HepG2 (cell line): ENCODE data around the gene MEG3. TPM values are rescaled to one million over a fixed set of nuclear protein-coding genes. Genes with fewer than 3 reads are reported as not detected.

Source experiments
- CBFB ChIP-seq: sonication (generic); formaldehyde crosslinking; IDR thresholded peaks from 2 replicates; pipeline ENCODE4 v1.4.0; 2020; ENCODE audit warnings: missing genetic modification reagents
- DNMT3B ChIP-seq: conservative IDR thresholded peaks from 2 replicates; pipeline ENCODE4 v1.6.1; 2016; ENCODE audit warnings: missing biosample characterization, control low read depth
- KMT2A ChIP-seq: sonication (generic); formaldehyde crosslinking; IDR thresholded peaks from 2 replicates; pipeline ENCODE4 v1.4.0; 2020; ENCODE audit warnings: missing genetic modification reagents
- MYC ChIP-seq: sonication (generic); formaldehyde crosslinking; IDR thresholded peaks from 2 replicates; pipeline ENCODE4 v1.9.0; 2021; ENCODE audit warnings: missing genetic modification reagents, borderline replicate concordance
- NR2F1 ChIP-seq, 2 experiments: fragments of 450-650 bp in 1 of 2; formaldehyde crosslinking in 1 of 2; IDR thresholded peaks; 2 replicates each; pipeline versions ENCODE4 v1.5.0 to v1.6.1; 2016 to 2020; ENCODE audit warnings: mild to moderate bottlenecking in 1 of 2, missing compliant biosample characterization in 1 of 2, missing genetic modification reagents in 1 of 2, moderate library complexity in 1 of 2
- NR2F6 ChIP-seq, 2 experiments: IDR thresholded peaks; 2 replicates each; pipeline ENCODE4 v1.6.1; 2016; ENCODE audit warnings: antibody characterized with exemption in 1 of 2, mild to moderate bottlenecking in 1 of 2
- SKI ChIP-seq: fragments of 450-650 bp; IDR thresholded peaks from one replicate; pipeline ENCODE4 v1.6.1; 2018; ENCODE audit warnings: mild to moderate bottlenecking; ENCODE audit not compliant: partially characterized antibody
- SP1 ChIP-seq, 2 experiments: fragments of 450-650 bp in 1 of 2; sonication (generic) in 1 of 2; formaldehyde crosslinking in 1 of 2; IDR thresholded peaks; 2 replicates each; pipeline versions ENCODE4 v1.4.0 to v1.6.1; 2016 to 2020; ENCODE audit warnings: missing genetic modification reagents in 1 of 2
- TARDBP ChIP-seq: sonication (generic); formaldehyde crosslinking; IDR thresholded peaks from 2 replicates; pipeline ENCODE4 v1.8.0; 2022; ENCODE audit warnings: mild to moderate bottlenecking, missing genetic modification reagents
- ZBTB3 ChIP-seq: sonication (generic); formaldehyde crosslinking; IDR thresholded peaks from 2 replicates; pipeline ENCODE4 v1.4.0; 2020; ENCODE audit warnings: low read depth, mild to moderate bottlenecking, moderate library complexity, missing genetic modification reagents, borderline replicate concordance
- ZNF383 ChIP-seq: sonication (generic); formaldehyde crosslinking; IDR thresholded peaks from 2 replicates; pipeline ENCODE4 v1.4.0; 2020; ENCODE audit warnings: missing genetic modification reagents, mild to moderate bottlenecking, borderline replicate concordance
- ZNF567 ChIP-seq: sonication (generic); formaldehyde crosslinking; IDR thresholded peaks from 2 replicates; pipeline ENCODE4 v1.8.1; 2023; ENCODE audit warnings: mild to moderate bottlenecking, missing genetic modification reagents, borderline replicate concordance
- ZNF609 ChIP-seq: sonication (generic); formaldehyde crosslinking; IDR thresholded peaks from 2 replicates; pipeline ENCODE4 v1.4.0; 2020; ENCODE audit warnings: mild to moderate bottlenecking, missing genetic modification reagents, borderline replicate concordance
- ZNF850 ChIP-seq: sonication (generic); formaldehyde crosslinking; conservative IDR thresholded peaks from 2 replicates; pipeline ENCODE4 v1.9.0; 2021; ENCODE audit warnings: mild to moderate bottlenecking, missing genetic modification reagents
- polyA plus RNA-seq, 8 experiments: library from polyadenylated mRNA; depleted of rRNA in 3 of 8; stranded (reverse) in 7 of 8; unstranded in 1 of 8; fragments of >200 nt; fragmentation: Illumina TruSeq in 4 of 8; extraction: Trizol in 4 of 8; gene quantifications; 2 replicates each; pipeline versions ENCODE4 v1.2.1 to v1.2.3, GENCODE V29; 2011 to 2016; ENCODE audit warnings: low read depth in 4 of 8, missing spikeins in 1 of 8, mixed read lengths in 1 of 8; ENCODE audit not compliant: insufficient read depth in 1 of 8
- total RNA-seq, 5 experiments: library from RNA; depleted of rRNA; stranded (reverse); fragments of >200 nt; fragmentation: Illumina TruSeq; extraction: Trizol; gene quantifications; 2 replicates each; pipeline ENCODE4 v1.2.3, GENCODE V29; 2016; ENCODE audit warnings: low read depth in 1 of 5
- TF ChIP-seq, protein P1 (sequence below): sonication (generic); formaldehyde crosslinking; IDR thresholded peaks from 2 replicates; pipeline ENCODE4 v1.4.0; 2020; ENCODE audit warnings: missing genetic modification reagents, mild to moderate bottlenecking, borderline replicate concordance
- TF ChIP-seq, protein P2 (sequence below): sonication (generic); formaldehyde crosslinking; IDR thresholded peaks from 2 replicates; pipeline ENCODE4 v1.4.0; 2020; ENCODE audit warnings: mild to moderate bottlenecking, missing genetic modification reagents

The MEG3 gene
- total and polyA plus RNA-seq, 2 of the 13 experiments (the other 11 are each of a cell fraction or from before 2014, with no cell fraction given), result 0.17 TPM; not detected in 1

- TF ChIP-seq ZNF609 (peak; percentile 99), NR2F6 (IDR thresholded peaks at IDR 0.05) (peak; percentile 99), NR2F6 (CRISPR knock-in tag; IDR thresholded peaks at IDR 0.05) (peak; percentile 98), SKI (peak; percentile 87), ZNF850 (CRISPR knock-in tag) (no peak), SP1 (IDR thresholded peaks at IDR 0.05) (no peak), SP1 (CRISPR knock-in tag; IDR thresholded peaks at IDR 0.05) (peak; percentile 33; the same call in 1 of the 2 replicates), NR2F1 (CRISPR knock-in tag; IDR thresholded peaks at IDR 0.05) (peak; percentile 93 to 94), TARDBP (CRISPR knock-in tag) (peak; percentile 89; the same call in 1 of the 2 replicates), KMT2A (CRISPR knock-in tag) (peak; percentile 56; the same call in 1 of the 2 replicates), CBFB (CRISPR knock-in tag) (peak; percentile 83), ZNF383 (CRISPR knock-in tag) (0 out of 2 replicates have a peak, but pooled peaks have one; percentile 38), MYC (CRISPR knock-in tag) (peak; percentile 88; the same call in 1 of the 2 replicates), DNMT3B (CRISPR knock-in tag) (0 out of 2 replicates have a peak, but pooled peaks have one; percentile 18), ZBTB3 (CRISPR knock-in tag) (no peak), ZNF567 (no peak)
- TF ChIP-seq, protein P1, sequence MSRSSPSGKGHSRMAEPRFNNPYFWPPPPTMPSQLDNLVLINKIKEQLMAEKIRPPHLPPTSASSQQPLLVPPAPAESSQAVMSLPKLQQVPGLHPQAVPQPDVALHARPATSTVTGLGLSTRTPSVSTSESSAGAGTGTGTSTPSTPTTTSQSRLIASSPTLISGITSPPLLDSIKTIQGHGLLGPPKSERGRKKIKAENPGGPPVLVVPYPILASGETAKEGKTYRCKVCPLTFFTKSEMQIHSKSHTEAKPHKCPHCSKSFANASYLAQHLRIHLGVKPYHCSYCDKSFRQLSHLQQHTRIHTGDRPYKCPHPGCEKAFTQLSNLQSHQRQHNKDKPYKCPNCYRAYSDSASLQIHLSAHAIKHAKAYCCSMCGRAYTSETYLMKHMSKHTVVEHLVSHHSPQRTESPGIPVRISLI (CRISPR knock-in tag), result peak; percentile 79
- TF ChIP-seq, protein P2, sequence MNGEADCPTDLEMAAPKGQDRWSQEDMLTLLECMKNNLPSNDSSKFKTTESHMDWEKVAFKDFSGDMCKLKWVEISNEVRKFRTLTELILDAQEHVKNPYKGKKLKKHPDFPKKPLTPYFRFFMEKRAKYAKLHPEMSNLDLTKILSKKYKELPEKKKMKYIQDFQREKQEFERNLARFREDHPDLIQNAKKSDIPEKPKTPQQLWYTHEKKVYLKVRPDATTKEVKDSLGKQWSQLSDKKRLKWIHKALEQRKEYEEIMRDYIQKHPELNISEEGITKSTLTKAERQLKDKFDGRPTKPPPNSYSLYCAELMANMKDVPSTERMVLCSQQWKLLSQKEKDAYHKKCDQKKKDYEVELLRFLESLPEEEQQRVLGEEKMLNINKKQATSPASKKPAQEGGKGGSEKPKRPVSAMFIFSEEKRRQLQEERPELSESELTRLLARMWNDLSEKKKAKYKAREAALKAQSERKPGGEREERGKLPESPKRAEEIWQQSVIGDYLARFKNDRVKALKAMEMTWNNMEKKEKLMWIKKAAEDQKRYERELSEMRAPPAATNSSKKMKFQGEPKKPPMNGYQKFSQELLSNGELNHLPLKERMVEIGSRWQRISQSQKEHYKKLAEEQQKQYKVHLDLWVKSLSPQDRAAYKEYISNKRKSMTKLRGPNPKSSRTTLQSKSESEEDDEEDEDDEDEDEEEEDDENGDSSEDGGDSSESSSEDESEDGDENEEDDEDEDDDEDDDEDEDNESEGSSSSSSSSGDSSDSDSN (CRISPR knock-in tag), result peak; percentile 57
These were observed 8.7 kb upstream of the MEG3 start (continued) for GRCh38 chr14:100816950-100817901.
